ENCODE results near the gene GTF3C1.

Gene GTF3C1

GRCh38 chr16:27483624-27484023 lies 66.1 kb downstream of the GTF3C1 start:
- DNase-seq, result no peak

- DNase-seq, result no peak
These were observed 66.7 kb downstream of the GTF3C1 start for GRCh38 chr16:27483088-27483437.

GRCh38 chr16:27482397-27483087 lies 67.2 kb downstream of the GTF3C1 start:
- DNase-seq, result no peak

- DNase-seq, result no peak
These were observed 68.3 kb downstream of the GTF3C1 start for GRCh38 chr16:27481282-27481934.

GRCh38 chr16:27480761-27481160 lies 69.0 kb downstream of the GTF3C1 start:
- DNase-seq, result no peak

GRCh38 chr16:27476240-27476639 lies 73.5 kb downstream of the GTF3C1 start:
- DNase-seq, result no peak

- no peak for DNase-seq
These were observed 74.2 kb downstream of the GTF3C1 start for GRCh38 chr16:27475561-27475960.

- no peak for DNase-seq
These were observed 74.8 kb downstream of the GTF3C1 start for GRCh38 chr16:27474921-27475320.

- no peak for DNase-seq
These were observed 75.7 kb downstream of the GTF3C1 start for GRCh38 chr16:27474041-27474440.

- no peak for DNase-seq
These were observed 76.4 kb downstream of the GTF3C1 start for GRCh38 chr16:27473101-27473900.

GRCh38 chr16:27472091-27473020 lies 77.4 kb downstream of the GTF3C1 start:
- no peak for DNase-seq

- no peak for DNase-seq
These were observed 78.1 kb downstream of the GTF3C1 start for GRCh38 chr16:27471661-27472060.

GRCh38 chr16:27470567-27471431 lies 78.9 kb downstream of the GTF3C1 start:
- no peak for DNase-seq

GRCh38 chr16:27468941-27469531 lies 80.7 kb downstream of the GTF3C1 start:
- DNase-seq, result no peak

GRCh38 chr16:27465483-27465879 lies 84.2 kb downstream of the GTF3C1 start:
- DNase-seq, result no peak

GRCh38 chr16:27464626-27465482 lies 84.9 kb downstream of the GTF3C1 start:
- no peak for DNase-seq

GRCh38 chr16:27463741-27464591 lies 85.7 kb downstream of the GTF3C1 start:
- DNase-seq, result no peak

- no peak for DNase-seq
These were observed 86.6 kb downstream of the GTF3C1 start for GRCh38 chr16:27462846-27463682.
